K562 (cell line): ENCODE measurements around the gene SEC16A. TPM values are rescaled to one million over a fixed set of nuclear protein-coding genes. Genes with fewer than 3 reads are reported as not detected.
A peak's percentile ranks its signal among the peaks of the same experiment; 100 is the strongest.

Experiments
- ATAC-seq: fragments of 200-7000 bp; cut with Tn5 transposase; 3 replicates; pipeline ENCODE4 v1.9.1; 2020; ENCODE audit warnings: moderate library complexity
- BruUV-seq: library from RNA; stranded (reverse); fragments of 400-500 nt; replicated peaks from 2 replicates; lab custom pipeline; 2021; lab: Mats Ljungman, UMichigan
- CTCF ChIA-PET: fragments of 300-600 bp; formaldehyde crosslinking; extraction: SDS; loops from one replicate; lab custom pipeline; 2021; ENCODE audit warnings: low intra/inter-chr PET ratio; lab: Yijun Ruan, JAX
- POLR2A ChIA-PET: fragments of 300-600, 350-650 bp; sonication (Branson Sonifier 250); formaldehyde crosslinking; extraction: SDS; loops from one replicate; lab custom pipeline; 2021; ENCODE audit warnings: antibody characterized with exemption, inconsistent platforms; lab: Yijun Ruan, JAX
- DNase-seq, 4 experiments: peaks; one replicate each; pipeline versions ENCODE4 v3.0.0 to v3.0.0-alpha.2; 2011 to 2018; ENCODE audit warnings: low spot score in 3 of 4, mixed read lengths in 3 of 4; ENCODE audit errors: extremely low read depth in 1 of 4
- FAIRE-seq: peaks from 2 replicates; lab custom pipeline; 2011; peaks lifted over from hg19 to GRCh38; lab: Jason Lieb, UNC
- H2AFZ ChIP-seq: 2 replicates; pipeline ENCODE4 v1.6.0; 2011; ENCODE audit warnings: low read depth, low read length, control low read depth, inconsistent platforms
- H3K27ac ChIP-seq: fragments of 200-600 bp; 3 replicates; pipeline ENCODE4 v1.8.0; 2011; ENCODE audit warnings: low read depth, mild to moderate bottlenecking, control low read depth, inconsistent platforms, low read length, moderate library complexity, mixed read lengths; ENCODE audit errors: extremely low read depth
- H3K27me3 ChIP-seq, 2 experiments: fragments of 300-600 bp in 1 of 2; 2 replicates in 1 of 2; 3 replicates in 1 of 2; pipeline versions ENCODE4 v1.6.0 to v1.8.0; 2011; ENCODE audit warnings: inconsistent platforms in 2 of 2, low read length in 2 of 2, mild to moderate bottlenecking in 1 of 2, mixed read lengths in 1 of 2, moderate library complexity in 1 of 2; ENCODE audit not compliant: control insufficient read depth in 2 of 2, insufficient read depth in 2 of 2
- H3K36me3 ChIP-seq: fragments of 300-600 bp; 3 replicates; pipeline ENCODE4 v1.8.0; 2011; ENCODE audit warnings: mild to moderate bottlenecking, low read length, inconsistent platforms; ENCODE audit not compliant: control insufficient read depth, insufficient read depth
- H3K4me1 ChIP-seq, 2 experiments: fragments of 200-600 bp in 1 of 2; replicated peaks in 1 of 2; 2 replicates in 1 of 2; 3 replicates in 1 of 2; pipeline versions ENCODE4 v1.5.1 to v1.8.0; 2011; ENCODE audit warnings: inconsistent platforms in 2 of 2, low read length in 2 of 2, mild to moderate bottlenecking in 1 of 2, mixed read lengths in 1 of 2, moderate library complexity in 1 of 2; ENCODE audit not compliant: control insufficient read depth in 2 of 2, insufficient read depth in 2 of 2
- H3K4me2 ChIP-seq: 2 replicates; pipeline ENCODE4 v1.6.1; 2011; ENCODE audit warnings: low read length, control low read depth, inconsistent platforms, mixed read lengths; ENCODE audit not compliant: insufficient read depth
- H3K4me3 ChIP-seq: fragments of 200-600 bp; sonication (generic), shearing (Covaris generic); 2 replicates; pipeline ENCODE4 v1.5.1; 2016; ENCODE audit warnings: control low read depth, inconsistent platforms
- H3K79me2 ChIP-seq: fragments of 200-600 bp; 3 replicates; pipeline ENCODE4 v1.8.0; 2011; ENCODE audit warnings: low read length, inconsistent platforms; ENCODE audit not compliant: control insufficient read depth, insufficient read depth
- H3K9ac ChIP-seq, 2 experiments: 2 replicates each; pipeline versions ENCODE4 v1.6.0 to v1.6.1; 2011; ENCODE audit warnings: low read depth in 2 of 2, low read length in 2 of 2, control low read depth in 1 of 2, inconsistent platforms in 1 of 2, mild to moderate bottlenecking in 1 of 2, mixed read lengths in 1 of 2; ENCODE audit not compliant: insufficient read depth in 1 of 2
- H3K9me1 ChIP-seq: one replicate; pipeline ENCODE4 v1.6.0; 2011; ENCODE audit warnings: inconsistent platforms, mild to moderate bottlenecking, low read length, moderate library complexity; ENCODE audit not compliant: control insufficient read depth, insufficient read depth
- H3K9me3 ChIP-seq: replicated peaks from 2 replicates; pipeline ENCODE4 v1.5.1; 2011; ENCODE audit warnings: low read depth, low read length, inconsistent platforms; ENCODE audit not compliant: control insufficient read depth, insufficient read depth
- H4K20me1 ChIP-seq: replicated peaks from 2 replicates; pipeline ENCODE4 v1.6.1; 2011; ENCODE audit warnings: low read length, inconsistent platforms, mixed read lengths; ENCODE audit not compliant: control insufficient read depth, insufficient read depth
- HDAC8 ChIP-seq: fragments of 450-650 bp; IDR thresholded peaks from 2 replicates; pipeline ENCODE4 v1.6.1; 2016; ENCODE audit warnings: mild to moderate bottlenecking, missing genetic modification characterization, moderate library complexity, missing compliant biosample characterization
- HNRNPK ChIP-seq: fragments of 200-400 bp; formaldehyde crosslinking; IDR thresholded peaks from one replicate; pipeline ENCODE4 v1.6.1; 2018; ENCODE audit warnings: mild to moderate bottlenecking, low read depth, low read length; ENCODE audit not compliant: poor library complexity, severe bottlenecking
- PHF20 ChIP-seq: fragments of 450-650 bp; IDR thresholded peaks from 2 replicates; pipeline ENCODE4 v1.6.1; 2018; ENCODE audit not compliant: partially characterized antibody
- POLR2A ChIP-seq: fragments of 450-650 bp; conservative IDR thresholded peaks from 2 replicates; pipeline ENCODE4 v1.6.1; 2016
- POLR2G ChIP-seq: fragments of 200-400 bp; formaldehyde crosslinking; IDR thresholded peaks from 2 replicates; pipeline ENCODE4 v1.6.1; 2017; ENCODE audit warnings: low read depth, mild to moderate bottlenecking, antibody characterized with exemption, low read length, moderate library complexity
- RBFOX2 ChIP-seq: fragments of 200-400 bp; formaldehyde crosslinking; IDR thresholded peaks from 2 replicates; pipeline ENCODE4 v1.6.1; 2017; ENCODE audit warnings: low read depth, mild to moderate bottlenecking, low read length, moderate library complexity
- SUPT5H ChIP-seq: fragments of 450-650 bp; IDR thresholded peaks from 2 replicates; pipeline ENCODE4 v1.6.1; 2016
- ZBED1 ChIP-seq: IDR thresholded peaks from 2 replicates; pipeline ENCODE4 v1.6.1; 2014
- ZNF217 ChIP-seq: sonication (generic); formaldehyde crosslinking; IDR thresholded peaks from 2 replicates; pipeline ENCODE4 v1.8.0; 2022; ENCODE audit warnings: mild to moderate bottlenecking, missing genetic modification reagents
- ZNF75A ChIP-seq: fragments of 450-650 bp; formaldehyde crosslinking; IDR thresholded peaks from 2 replicates; pipeline ENCODE4 v1.4.0; 2020; ENCODE audit warnings: mild to moderate bottlenecking
- ZSCAN29 ChIP-seq: fragments of 450-650 bp; IDR thresholded peaks from 2 replicates; pipeline ENCODE4 v1.6.1; 2017
- WGBS: fragments of 100-300 bp; shearing (Covaris generic); methylation state at CpG from one replicate; pipeline ENCODE4 v1.1.6; 2016; ENCODE audit warnings: low coverage, mixed read lengths; ENCODE audit not compliant: insufficient coverage; ENCODE audit errors: missing lambda C conversion rate; 5-methylcytosine and 5-hydroxymethylcytosine counted together
- in situ Hi-C: fragments of 300-500 bp; cut with MboI; formaldehyde crosslinking; loops from 4 replicates; pipeline ENCODE4 v1.15.0; 2018; ENCODE audit warnings: inconsistent platforms, mixed read lengths
- intact Hi-C: fragments of 100-400 bp; cut with micrococcal nuclease; formaldehyde crosslinking; loops from 2 replicates; pipeline ENCODE4 v1.14.2; 2022
- polyA plus RNA-seq, 8 experiments: library from polyadenylated mRNA; depleted of rRNA in 4 of 8; stranded (reverse) in 5 of 8; unstranded in 3 of 8; fragments of >200 nt; fragmentation: Nextera tagmentation in 2 of 8; fragmentation: Illumina TruSeq in 1 of 8; extraction: Ambion mirVana in 2 of 8; extraction: Trizol in 1 of 8; gene quantifications; 2 replicates each; pipeline versions ENCODE4 v1.2.1 to v1.2.3, GENCODE V29; 2011 to 2014; ENCODE audit warnings: inconsistent platforms in 1 of 8, missing spikeins in 1 of 8
- total RNA-seq, 7 experiments: library from RNA; depleted of rRNA in 6 of 7; stranded (reverse); fragments of >200 nt in 6 of 7; fragmentation: Illumina TruSeq in 2 of 7; extraction: Trizol in 2 of 7; gene quantifications; 2 replicates each; pipeline versions ENCODE4 v1.2.1 to v1.2.3, GENCODE V29; 2011 to 2021; ENCODE audit warnings: low replicate concordance in 1 of 7
- TF ChIP-seq, protein P1 (sequence below): sonication (generic); formaldehyde crosslinking; IDR thresholded peaks from 2 replicates; pipeline ENCODE4 v1.8.0; 2023; ENCODE audit warnings: mild to moderate bottlenecking, missing genetic modification reagents
- TF ChIP-seq, protein P2 (sequence below), 2 experiments: fragments of 450-650 bp; IDR thresholded peaks; 2 replicates each; pipeline ENCODE4 v1.6.1; 2016

Gene SEC16A
- total and polyA plus RNA-seq, 9 of the 15 experiments (the other 6 are each of a cell fraction or from before 2014, with no cell fraction given) = 8.3 to 62.8 (median 14.0) TPM

DNA sequence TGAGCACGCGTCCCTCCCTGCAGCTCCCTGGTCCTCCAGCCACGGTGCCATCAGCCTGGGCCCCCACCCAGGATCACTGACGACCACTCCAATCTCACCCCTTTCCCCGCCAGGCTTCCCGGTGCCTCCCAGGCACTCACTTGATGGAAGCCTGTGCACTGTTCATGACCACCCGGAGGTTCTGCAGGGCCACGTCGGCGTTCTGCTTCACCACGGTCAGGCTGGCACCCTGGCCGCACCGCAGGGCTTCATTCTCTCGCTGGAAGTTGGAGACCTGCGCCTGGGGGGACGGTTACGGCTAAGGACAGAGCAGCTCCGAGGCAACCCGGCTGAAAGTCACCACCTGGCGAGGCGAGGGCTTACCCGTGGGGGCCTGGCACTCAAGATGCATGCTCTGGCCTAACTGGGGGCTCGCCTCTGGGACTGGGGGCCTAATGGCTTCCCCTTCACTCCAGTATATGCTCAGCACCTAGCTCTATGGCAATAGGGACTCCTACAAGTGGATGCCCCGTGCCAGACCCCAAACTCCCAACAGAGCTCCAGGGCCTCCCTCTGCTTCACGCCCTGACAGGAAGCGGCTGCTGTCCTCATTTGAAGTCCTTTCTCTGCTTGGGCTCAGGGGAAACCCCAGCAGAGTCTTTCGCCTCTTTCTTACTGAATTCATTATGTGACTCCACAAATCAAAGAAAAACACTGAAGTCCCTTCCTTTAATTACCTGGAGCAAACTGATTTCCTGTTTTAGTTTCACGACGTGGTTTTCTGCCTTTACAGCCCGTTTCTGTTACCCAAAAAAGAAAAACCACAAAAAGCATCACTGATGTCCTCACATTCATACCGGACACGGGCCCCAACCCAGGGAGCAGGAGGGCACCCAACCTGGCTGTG lies 78.7 kb downstream of the SEC16A start:
- no peaks in the 10 kb centered on the region for H4K20me1 ChIP-seq
- 94% methylated on average over 28 of the region's 32 CpGs for WGBS
- POLR2A ChIA-PET = interaction anchor here (0.6 to 1.3 kb wide), 6 partner anchors 10 to 112 kb away, joined by 3 to 5 read pairs (median 3); partner anchors contain the start of gene DNLZ
- no TSS peak for BruUV-seq
- H3K4me2 ChIP-seq = no peak overlapping the region
- peaks cover 31% of the 10 kb centered on the region for H3K79me2 ChIP-seq
- H3K9me3 ChIP-seq = no peaks in the 10 kb centered on the region
- no peaks in the 10 kb centered on the region for H3K27me3 ChIP-seq
- DNase-seq (no peak), FAIRE-seq (no peak), ATAC-seq (no peak)
- H3K4me3 ChIP-seq = no peak overlapping the region
- CTCF ChIA-PET = no interaction called here
- TF ChIP-seq, protein P1, sequence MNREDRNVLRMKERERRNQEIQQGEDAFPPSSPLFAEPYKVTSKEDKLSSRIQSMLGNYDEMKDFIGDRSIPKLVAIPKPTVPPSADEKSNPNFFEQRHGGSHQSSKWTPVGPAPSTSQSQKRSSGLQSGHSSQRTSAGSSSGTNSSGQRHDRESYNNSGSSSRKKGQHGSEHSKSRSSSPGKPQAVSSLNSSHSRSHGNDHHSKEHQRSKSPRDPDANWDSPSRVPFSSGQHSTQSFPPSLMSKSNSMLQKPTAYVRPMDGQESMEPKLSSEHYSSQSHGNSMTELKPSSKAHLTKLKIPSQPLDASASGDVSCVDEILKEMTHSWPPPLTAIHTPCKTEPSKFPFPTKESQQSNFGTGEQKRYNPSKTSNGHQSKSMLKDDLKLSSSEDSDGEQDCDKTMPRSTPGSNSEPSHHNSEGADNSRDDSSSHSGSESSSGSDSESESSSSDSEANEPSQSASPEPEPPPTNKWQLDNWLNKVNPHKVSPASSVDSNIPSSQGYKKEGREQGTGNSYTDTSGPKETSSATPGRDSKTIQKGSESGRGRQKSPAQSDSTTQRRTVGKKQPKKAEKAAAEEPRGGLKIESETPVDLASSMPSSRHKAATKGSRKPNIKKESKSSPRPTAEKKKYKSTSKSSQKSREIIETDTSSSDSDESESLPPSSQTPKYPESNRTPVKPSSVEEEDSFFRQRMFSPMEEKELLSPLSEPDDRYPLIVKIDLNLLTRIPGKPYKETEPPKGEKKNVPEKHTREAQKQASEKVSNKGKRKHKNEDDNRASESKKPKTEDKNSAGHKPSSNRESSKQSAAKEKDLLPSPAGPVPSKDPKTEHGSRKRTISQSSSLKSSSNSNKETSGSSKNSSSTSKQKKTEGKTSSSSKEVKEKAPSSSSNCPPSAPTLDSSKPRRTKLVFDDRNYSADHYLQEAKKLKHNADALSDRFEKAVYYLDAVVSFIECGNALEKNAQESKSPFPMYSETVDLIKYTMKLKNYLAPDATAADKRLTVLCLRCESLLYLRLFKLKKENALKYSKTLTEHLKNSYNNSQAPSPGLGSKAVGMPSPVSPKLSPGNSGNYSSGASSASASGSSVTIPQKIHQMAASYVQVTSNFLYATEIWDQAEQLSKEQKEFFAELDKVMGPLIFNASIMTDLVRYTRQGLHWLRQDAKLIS (CRISPR knock-in tag) = no peak
- TF ChIP-seq HNRNPK (no peak), ZNF217 (no peak), POLR2G (peak; percentile 70), RBFOX2 (peak; percentile 59), SUPT5H (peak; percentile 51; the same call in 1 of the 2 replicates), ZBED1 (no peak), ZNF75A (CRISPR knock-in tag) (no peak), PHF20 (no peak), HDAC8 (no peak), ZSCAN29 (no peak), POLR2A (0 out of 2 replicates have a peak, but pooled peaks have one; percentile 42)
- TF ChIP-seq, protein P2, sequence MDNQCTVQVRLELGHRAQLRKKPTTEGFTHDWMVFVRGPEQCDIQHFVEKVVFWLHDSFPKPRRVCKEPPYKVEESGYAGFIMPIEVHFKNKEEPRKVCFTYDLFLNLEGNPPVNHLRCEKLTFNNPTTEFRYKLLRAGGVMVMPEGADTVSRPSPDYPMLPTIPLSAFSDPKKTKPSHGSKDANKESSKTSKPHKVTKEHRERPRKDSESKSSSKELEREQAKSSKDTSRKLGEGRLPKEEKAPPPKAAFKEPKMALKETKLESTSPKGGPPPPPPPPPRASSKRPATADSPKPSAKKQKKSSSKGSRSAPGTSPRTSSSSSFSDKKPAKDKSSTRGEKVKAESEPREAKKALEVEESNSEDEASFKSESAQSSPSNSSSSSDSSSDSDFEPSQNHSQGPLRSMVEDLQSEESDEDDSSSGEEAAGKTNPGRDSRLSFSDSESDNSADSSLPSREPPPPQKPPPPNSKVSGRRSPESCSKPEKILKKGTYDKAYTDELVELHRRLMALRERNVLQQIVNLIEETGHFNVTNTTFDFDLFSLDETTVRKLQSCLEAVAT (IDR thresholded peaks at IDR 0.05) = no peak
- H3K27ac ChIP-seq = no peak overlapping the region
- no peak overlapping the region for H2AFZ ChIP-seq
- no peaks in the 10 kb centered on the region for H3K9me1 ChIP-seq
- in situ Hi-C loops (no loop called here), intact Hi-C loops (no loop called here)
- peak overlapping the region in 1 of 2 experiments; percentile 47; a peak in 1 of 4 replicates for H3K9ac ChIP-seq
- H3K36me3 ChIP-seq = peaks cover 73% of the 10 kb centered on the region
- peaks cover 5 to 51% of the 10 kb centered on the region in 2 experiments; a peak in 4 of 5 replicates for H3K4me1 ChIP-seq
